Cerebellar cortex (tissue), 1 donor: ENCODE measurements around the gene DNAH6.
A peak's percentile ranks its signal among the peaks of the same experiment; 100 is the strongest.

Source experiments
- DNase-seq: peaks from one replicate; pipeline ENCODE4 v3.0.0-alpha.2; 2015; ENCODE audit warnings: low spot score

The DNAH6 gene

DNA sequence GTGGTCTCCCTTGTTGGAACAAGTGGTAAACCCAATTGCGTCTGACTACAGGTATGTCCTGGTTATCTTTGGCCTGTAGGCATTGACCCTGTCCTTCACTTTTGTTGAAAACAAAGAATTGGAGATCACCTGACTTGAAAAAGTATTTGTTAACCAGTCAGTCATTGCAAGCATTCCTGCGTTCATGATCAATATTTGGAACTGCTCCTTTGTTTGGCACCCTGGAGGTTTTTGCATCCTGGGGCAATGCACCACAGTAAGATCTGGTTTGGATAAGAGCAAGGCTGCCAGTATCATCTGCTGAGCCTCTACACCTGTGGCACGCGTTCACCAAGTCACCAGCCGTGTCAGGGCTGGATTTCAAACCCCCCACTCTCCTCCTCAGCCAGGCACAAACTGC lies 115.7 kb downstream of the DNAH6 start:
- no peak for DNase-seq

DNA sequence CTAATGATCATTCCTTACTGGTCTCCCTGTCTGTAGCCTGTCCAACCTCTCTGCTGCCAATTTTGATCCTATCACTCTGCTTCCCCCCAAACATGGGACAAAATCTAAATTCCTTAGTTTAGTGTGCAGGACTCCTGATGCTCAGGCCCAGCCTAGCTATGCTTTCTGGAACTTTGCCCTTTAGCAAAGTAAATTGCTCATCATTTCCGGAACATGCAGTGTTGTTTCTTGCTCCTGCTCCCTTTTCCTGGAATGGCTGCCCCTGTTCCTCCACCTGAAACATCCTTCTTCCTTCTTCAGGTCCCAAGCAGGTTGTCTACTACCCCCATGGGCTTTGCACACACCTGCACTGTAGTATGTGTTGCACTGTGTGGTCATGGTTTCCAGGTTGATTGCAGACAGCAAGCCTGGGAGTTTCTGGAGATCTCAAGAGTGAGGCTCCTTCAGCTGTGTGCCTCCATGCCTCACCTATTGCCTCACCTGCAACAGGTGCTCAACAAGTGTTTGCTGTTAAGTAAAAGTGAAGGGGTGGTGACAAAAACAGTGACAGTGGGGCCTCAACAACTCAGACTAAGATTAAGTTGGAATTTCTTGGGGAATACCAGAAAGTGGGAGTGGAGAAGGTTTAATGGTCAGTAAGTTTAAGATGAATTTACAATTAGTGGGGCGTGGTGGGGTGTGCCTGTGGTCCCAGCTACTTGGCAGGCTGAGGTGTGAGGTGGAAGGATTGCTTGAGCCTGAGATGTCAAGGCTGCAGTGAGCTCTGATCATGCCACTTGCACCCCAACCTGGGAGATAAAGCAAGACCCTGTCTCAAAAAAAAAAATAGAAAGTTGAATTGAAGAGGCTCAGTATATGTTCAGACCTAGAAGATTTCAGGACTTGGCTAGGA lies 120.0 kb downstream of the DNAH6 start:
- DNase-seq, result no peak

DNA sequence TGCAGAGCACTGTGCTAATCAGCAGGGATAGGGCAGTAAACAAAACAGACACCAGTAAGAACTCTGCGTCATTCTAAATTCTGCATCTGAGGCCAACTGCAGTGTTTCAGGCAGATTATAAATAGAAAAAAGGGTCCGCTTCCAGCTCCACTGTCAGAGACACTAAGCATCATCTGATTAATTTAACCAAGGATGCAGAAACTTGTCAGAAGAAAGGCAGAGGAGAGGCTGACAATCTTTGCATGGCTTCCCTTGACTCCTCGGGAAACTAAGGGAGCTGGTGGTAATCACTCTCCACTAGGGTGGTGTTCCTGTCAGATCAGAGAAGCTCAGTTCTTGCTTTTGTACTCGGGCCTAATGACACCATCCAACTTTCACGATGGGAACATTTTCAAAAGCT lies 123.5 kb downstream of the DNAH6 start:
- DNase-seq, result peak; percentile 35

DNA sequence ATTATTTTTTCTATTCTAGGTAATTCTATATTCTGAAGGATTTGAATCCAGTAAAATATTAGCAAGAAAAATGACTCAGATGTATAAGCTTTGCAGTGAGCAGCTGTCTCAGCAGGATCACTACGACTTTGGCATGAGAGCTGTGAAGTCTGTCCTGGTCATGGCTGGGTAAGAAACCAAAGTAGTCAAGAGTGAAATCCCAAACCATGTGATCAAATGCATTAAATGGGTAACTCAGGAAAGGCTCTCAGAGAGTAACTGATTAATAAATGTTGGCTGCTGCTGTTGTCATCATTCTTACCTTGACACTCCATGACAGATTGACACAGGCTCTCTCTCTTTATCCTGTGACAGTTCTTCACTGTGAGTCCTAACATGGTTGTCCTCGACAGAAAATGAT lies 124.1 kb downstream of the DNAH6 start:
- peak; percentile 5 for DNase-seq

DNA sequence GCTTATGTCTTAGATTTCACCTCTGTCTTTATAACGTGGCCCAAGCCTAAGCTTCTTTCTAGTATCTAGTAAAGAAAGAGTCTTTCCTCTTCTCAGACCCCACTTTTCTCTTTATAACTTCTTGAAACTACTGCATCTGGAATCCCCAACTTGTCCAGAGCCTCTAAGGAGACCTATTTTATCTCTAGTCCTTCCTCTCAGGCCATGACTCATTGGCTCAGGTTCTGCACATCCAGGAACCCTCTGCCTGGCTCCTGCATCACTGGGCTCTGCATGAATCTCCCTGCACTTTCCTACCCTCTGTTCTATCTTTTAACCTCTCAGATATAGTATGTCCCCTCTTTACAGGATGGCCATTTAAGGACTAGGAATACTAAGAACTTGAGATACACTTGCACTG lies 124.7 kb downstream of the DNAH6 start:
- no peak for DNase-seq

DNA sequence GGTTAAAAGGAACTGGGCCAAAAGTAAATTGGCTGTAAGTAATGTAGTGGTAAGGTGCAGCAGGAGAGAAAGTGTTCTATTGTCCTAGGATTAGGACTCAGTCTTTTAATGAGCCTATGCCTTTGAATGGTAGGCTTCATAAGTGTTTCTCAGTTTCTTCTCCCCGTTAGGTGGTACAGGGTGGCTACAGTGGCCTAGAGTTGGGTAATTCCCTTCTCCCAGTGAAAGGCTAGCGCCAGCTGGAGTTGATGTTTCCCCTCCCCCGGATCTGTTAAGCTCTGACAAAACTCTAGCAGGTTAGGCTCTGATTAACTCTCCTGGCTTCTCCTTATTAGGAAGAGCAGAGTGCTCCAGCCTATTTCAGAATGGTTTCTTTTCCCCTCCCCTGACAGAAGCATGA lies 127.7 kb downstream of the DNAH6 start:
- DNase-seq, result no peak

DNA sequence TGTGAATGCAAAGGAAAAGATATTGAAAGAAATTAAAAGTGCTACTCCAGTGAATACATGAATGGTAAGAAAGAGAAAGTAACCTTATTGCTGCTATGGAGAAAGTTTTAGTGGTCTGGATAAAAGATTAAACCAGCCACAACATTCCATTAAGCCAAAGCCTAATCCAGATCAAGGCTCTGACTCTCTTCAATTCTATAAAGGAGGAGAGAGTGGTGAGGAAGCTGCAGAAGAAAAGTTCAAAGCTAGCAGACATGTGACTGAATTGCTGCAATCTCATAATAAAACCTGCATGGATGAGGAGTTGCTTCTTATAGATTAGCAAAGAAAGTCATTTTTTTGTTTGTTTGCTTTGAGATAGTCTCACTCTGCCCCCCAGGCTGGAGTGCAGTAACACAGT lies 130.2 kb downstream of the DNAH6 start:
- no peak for DNase-seq

DNA sequence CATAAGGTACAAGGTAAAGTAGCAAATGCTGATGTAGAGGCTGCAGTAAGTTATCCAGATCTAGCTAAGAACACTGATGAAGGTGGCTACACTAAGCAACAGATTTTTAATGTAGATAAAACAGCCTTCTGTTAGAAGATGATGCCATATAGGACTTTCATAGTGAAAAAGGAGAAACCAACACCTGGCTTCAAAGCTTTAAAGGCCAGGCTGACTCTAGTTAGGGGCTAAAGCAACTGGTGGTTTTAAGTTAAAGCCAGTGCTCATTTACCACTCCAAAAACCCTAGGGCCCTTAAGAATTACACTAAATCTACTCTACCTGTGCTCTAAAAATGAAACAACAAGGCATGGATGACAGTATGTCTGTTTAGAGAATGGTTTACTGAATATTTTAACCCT lies 131.0 kb downstream of the DNAH6 start:
- no peak for DNase-seq

DNA sequence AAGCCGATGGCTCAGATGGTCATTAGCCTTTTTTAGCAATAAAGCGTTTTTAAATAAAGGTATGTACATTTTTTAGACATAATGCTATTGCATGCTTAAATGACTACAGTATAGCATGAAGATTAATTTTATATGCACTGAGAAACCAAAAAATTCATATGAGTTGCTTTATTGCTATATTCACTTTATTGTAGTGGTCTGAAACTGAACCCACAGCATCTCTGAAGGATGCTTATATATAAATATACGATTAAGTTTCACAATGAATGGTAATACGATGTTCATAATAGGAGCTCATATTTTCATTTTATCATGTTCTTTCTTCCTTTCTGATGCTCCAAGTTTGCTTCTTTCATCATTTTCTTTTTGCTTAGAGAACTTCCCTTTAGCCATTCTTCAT lies 132.8 kb downstream of the DNAH6 start:
- no peak for DNase-seq

DNA sequence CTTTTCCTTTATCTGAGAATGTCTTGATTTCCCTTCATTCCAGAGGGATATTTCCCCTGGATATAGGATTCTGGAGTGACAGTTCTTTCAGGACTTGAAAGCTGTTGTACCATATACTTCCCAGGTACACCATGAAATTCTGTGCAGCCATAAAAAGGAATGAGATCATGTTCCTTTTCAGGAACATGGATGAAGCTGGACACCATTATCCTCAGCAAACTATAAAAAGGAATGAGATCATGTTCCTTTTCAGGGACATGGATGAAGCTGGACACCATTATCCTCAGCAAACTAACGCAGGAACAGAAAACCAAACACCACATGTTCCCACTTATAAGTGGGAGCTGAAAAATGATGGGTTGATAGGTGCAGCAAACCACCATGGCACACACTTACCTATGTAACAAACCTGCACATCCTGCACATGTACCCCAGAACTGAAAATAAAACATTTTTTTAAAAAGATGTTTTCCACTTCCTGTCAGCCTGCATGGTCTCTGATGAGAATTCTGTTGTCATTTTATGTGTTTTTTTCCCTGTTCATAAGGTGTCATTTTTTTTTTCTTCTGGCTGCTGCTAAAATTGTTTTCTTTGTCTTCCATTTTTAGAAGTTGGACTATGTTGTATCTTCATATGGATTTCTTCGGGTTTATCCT lies 133.3 kb downstream of the DNAH6 start:
- DNase-seq, result no peak

DNA sequence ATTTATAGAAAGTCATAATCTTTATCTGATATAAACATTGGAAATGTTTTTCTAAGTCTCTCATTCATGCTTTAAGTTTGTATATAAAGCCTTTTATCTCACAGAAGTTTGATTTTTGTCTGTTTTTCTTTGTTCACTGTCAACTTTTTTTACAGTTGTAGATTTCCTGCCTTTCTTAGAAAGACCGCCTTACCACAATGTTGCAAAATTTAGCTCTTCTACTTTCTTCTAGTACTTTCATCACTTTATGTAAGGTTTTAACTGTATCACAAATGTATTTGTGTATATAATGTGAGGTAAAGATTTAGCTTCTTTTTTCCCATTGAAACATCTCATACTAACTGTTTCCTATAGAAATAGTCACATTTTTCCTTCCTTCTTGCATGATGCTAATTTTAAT lies 136.1 kb downstream of the DNAH6 start:
- no peak for DNase-seq

DNA sequence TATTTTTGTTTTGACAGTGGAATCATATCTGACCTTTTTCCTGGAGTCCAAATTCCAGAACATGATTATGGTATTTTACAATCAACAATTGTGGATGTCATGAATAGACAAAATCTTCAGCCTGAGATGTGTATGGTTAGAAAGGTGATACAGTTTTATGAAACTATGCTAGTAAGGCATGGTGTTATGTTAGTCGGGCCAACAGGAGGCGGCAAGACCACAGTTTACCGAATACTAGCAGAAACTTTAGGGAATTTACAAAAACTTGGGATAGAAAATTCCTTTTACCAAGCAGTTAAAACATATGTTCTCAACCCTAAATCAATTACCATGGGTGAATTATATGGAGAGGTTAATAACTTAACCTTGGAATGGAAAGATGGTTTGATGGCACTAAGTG lies 137.0 kb downstream of the DNAH6 start:
- DNase-seq, result no peak

DNA sequence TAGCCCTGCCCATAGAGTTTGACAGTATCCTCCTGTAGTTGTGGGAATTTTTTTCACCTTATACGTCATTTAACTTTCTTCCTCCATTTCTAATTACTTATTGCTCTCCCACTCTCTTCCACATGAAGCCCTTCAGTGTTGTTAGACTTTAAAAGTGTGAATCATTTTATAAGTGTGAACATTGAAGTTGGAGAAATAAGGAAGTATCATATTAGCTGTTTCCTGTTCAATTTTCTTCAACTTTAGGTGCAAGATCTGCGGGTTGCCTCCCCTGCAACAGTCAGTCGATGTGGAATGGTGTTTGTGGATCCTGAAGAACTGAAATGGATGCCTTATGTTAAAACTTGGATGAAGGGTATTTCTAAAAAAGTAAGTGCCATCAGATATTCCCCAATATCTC lies 138.1 kb downstream of the DNAH6 start:
- no peak for DNase-seq

DNA sequence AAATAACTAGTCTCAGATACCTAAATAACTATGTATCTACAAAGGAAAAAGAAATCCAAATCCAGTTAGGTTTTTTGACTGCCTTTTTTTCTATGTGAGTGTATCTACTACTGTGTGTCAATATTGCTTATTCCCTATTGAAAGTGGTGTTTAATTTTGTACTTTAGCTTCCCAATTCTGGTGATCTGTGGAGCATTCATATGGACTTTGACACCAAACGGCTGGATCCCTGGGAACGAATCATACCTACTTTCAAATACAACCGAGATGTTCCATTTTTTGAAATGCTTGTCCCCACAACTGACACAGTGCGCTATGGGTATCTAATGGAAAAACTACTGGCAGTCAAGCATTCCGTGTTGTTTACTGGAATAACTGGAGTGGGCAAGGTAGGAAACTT lies 152.8 kb downstream of the DNAH6 start:
- DNase-seq, result no peak

DNA sequence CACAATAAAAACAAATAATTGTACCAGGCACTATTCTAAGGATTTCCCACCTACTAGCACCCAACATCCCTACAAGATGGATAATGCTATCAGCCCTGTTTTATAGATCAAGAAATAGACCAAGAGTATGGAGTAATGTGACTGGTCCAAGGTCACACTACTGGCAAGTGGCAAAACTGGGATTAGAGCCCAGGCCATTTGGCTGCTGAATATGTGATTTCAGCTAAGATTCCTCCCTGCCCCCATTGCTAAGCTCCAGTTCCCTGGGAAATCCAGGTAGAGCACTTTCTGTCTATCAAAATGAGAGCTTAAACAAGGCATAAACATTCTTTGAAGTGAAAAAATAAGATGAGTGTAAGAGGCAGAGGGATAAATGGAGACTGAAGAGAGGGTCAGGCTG lies 157.8 kb downstream of the DNAH6 start:
- DNase-seq, result no peak

DNA sequence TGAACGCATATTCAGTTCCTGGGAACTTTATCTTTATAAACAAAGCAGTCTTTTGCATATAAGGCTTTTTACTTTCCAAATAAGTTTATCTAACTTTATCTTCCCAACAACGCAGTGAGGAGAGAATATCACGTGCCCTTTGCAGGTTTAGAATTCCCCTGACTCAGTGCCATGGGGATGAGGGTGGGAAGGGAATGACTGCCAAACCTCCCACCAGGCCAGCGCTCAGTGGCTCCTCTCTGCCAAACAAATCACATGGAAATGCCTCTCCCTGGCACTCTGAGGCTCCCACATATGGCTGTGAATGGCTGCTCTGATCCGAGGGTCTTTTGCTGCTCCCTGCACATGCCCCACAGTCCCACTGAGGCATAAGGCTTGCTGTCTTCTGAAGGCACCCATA lies 158.3 kb downstream of the DNAH6 start:
- no peak for DNase-seq

DNA sequence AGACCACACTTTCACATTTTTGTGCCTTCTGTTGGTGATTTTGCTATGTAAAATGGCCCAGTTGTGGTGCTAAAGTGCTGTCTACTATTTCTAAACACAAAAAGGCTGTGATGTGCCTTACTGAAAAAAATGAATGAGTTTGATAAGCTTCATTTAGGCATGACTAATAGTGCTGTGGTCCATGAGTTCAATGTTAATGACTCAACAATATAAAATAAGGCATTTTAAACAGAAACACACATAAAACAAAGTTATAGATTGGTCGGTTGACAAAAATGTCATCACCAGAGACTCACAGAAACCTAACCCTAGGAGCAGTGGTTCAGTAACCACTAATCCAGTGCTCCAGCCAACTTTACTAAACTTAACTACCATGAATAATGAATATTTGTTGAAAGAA lies 160.0 kb downstream of the DNAH6 start:
- no peak for DNase-seq

DNA sequence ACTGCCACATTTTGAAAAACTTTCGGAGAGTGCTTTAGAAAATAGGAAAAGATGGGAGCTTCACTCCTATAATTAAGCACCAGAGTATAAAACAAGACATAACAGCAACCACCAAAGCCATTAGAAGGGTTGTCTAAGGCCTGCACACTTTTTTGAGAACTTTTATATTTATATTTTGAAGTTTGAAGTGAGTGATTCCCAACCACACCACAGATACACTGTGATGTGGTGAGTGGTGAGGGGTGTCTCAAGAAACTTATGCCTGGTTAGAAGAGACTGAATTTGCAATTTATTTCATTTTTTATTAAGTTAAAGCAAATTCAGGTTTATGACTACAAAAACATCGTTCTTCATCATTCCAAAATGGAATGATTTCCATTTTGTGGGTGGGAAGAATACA lies 161.9 kb downstream of the DNAH6 start:
- DNase-seq, result no peak

DNA sequence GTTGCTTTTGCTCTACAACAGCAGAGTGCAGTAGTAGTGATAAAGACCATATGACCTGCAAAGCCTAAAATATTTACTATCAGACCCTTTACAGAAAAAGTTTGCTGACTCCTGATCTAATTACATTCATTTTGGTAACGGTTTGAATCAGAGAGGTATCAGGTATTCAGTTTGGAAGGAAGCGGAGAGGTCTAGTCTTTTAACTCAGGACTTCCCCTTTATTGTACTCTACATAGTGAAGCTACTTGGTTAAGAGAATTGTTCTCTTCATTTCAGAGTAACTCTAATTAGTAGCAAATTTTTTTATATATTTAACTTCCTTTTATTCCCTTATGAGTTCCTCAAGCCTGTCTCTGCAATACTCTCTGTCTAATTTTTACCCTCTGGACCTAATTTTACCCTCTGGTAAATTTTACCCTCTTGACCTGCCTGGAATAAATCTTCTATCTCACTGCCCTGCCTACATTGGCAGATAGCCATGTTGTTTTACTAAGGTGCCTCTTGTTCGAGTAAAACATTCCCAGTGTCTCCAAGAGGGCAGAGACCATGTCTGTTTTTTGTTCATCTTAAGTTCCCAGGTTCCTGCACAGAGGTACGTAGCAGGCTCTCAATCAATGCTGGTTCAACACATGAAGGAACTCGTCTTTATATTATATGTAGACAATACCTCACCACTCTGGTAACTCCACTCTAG lies 170.6 kb downstream of the DNAH6 start:
- DNase-seq, result no peak

DNA sequence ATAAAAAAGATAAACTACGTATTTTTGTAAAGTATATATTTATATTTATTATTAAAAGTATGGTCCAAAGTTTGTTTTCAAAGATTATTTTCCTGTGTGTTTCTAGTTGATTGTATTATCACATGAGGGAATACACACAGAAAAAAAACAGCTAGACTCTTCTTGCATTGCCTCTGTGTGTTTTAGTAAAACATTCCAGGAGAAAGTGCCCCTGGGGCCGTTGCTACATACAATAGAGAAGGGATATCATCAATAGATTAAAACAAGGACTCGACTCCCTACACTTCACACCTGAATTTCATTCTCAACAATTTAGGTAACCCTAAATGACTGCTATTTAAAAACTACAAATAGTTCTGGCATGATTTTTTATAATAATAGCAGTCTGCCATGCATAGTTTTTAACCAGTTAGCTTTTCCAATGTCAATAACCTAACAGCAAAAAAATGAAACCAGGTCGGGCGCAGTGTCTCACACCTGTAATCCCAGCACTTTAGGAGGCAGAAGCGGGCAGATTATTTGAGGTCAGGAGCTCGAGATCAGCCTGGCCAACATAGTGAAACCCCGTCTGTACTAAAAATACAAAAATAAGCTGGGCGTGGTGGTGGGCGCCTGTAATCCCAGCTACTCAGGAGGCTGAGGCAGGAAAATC lies 171.3 kb downstream of the DNAH6 start:
- no peak for DNase-seq

DNA sequence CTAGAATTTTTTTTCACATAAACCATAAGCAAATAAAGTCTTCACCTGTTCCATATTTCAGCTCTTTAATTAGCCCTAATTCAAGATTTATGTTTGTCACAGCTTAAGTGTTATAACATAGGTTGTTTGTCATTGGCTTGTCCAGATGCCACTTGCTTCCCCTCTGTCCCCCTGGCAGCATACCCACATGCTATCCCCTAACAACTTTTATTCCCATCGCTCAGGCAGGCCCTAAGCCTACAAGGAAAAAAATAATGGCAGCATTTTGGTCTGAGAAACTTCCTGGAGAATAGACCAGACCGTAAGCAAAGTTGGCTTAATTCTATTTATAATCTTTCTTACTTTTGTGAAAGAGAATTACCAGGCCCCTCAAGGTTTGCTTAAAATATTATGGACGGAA lies 173.9 kb downstream of the DNAH6 start:
- DNase-seq, result no peak

DNA sequence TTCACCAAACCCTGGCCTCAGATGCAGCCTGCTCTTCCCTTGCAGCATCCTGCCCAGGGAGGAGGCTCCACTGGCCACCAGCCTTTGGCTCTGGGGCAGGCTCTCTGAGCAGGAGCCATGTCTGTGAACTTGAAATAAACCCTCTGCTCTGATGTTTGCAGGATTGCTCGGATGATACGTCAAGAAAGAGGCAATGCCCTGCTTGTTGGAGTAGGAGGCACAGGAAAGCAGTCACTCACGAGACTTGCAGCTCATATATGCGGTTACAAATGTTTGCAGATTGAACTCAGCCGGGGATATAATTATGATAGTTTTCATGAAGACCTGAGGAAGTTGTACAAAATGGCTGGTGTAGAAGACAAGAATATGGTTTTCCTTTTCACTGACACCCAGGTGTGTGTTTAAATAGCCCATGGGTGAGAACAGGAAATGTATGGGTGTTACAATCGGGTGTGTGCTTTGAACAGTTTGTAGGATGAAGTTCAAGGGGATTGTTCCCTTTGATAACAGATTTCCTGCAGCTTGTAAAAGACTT lies 177.9 kb downstream of the DNAH6 start:
- DNase-seq, result no peak
